GM13976 (cell line): ENCODE measurements around the gene OR4K15.

Source experiments
- DNase-seq: peaks from one replicate; pipeline ENCODE4 v3.0.0; 2012; ENCODE audit warnings: low spot score
- CTCF ChIP-seq: IDR thresholded peaks from 2 replicates; pipeline ENCODE4 v1.5.1; 2012; ENCODE audit warnings: borderline replicate concordance, mild to moderate bottlenecking; ENCODE audit not compliant: insufficient read depth; ENCODE audit errors: extremely low read depth, missing control alignments, control extremely low read depth
- in situ Hi-C: fragments of 300-500 bp; cut with MboI; formaldehyde crosslinking; loops from one replicate; pipeline ENCODE4 v1.12.0; 2022; ENCODE audit warnings: low sequenced_read_pairs, mixed read lengths, inconsistent platforms; ENCODE audit not compliant: unreplicated experiment

OR4K15 gene

DNA sequence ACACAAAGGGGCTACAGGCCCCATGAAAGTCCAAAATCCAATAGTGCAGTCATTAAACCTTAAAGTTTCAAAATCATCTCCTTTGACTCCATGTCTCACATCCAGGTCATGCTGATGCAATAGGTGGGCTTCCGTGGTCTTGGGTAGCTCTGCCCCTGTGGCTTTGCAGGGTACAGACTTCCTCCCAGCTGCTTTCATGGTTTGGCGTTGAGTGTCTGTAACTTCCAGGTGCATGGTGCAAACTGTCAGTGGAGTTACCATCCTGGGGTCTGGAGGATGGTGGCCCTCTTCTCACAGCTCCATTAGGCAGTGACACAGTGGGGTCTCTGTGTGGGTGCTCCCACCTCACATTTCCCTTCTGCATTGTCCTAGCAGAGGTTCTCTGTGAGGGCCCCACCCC, 18.0 kb downstream of the OR4K15 start:
- DNase-seq: no peak
- in situ Hi-C loops: no loop called here
- no peak for TF ChIP-seq CTCF

DNA sequence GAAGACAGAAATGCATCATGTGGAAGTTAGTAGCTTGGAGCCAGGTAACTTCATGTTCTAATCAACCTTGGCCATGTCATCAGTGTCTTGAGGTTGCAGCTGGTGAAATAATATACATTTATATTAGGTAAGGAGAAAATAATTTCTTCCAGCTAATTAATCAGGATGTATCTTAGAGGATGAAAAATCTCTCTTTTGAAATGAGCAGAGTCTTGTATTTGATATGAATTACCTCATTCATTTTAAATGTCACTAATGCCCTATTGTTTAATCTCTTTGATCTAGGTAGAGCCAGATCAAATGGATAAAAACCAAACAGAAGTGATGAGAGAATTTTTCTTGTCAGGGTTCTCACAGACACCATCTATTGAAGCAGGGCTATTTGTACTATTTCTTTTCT, 26.5 kb downstream of the OR4K15 start, which contains the start of gene OR4Q2:
Gene OR4Q2 (plus strand): TSS at position 301 of the 400 bp plus-strand sequence.
- no peak for DNase-seq
- no peak for TF ChIP-seq CTCF
- in situ Hi-C loops: no loop called here

- no peak for TF ChIP-seq CTCF
- in situ Hi-C loops: no loop called here
- DNase-seq: no peak
Measured at GRCh38 chr14:20002319-20002718, 26.9 kb downstream of the OR4K15 start.

DNA sequence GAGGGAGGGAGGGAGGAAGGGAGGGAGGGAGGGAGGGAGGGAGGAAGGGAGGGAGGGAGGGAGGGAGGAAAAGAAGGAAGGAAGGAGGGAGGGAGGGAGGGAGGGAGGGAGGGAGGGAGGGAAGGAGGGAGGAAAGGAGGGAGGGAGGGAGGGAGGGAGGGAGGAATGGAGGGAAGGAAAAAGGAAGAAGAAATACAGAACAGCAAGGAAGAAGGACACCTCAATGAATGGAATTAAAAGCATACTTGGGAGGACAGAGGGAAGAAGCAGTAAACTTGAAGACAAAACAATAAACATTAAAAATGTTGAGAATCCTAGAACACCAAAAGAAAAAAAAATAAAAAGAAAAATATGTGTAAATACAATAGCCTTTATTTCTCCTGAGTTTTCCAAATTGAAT, 32.8 kb downstream of the OR4K15 start:
- no peak for TF ChIP-seq CTCF
- in situ Hi-C loops: no loop called here
- DNase-seq: no peak

DNA sequence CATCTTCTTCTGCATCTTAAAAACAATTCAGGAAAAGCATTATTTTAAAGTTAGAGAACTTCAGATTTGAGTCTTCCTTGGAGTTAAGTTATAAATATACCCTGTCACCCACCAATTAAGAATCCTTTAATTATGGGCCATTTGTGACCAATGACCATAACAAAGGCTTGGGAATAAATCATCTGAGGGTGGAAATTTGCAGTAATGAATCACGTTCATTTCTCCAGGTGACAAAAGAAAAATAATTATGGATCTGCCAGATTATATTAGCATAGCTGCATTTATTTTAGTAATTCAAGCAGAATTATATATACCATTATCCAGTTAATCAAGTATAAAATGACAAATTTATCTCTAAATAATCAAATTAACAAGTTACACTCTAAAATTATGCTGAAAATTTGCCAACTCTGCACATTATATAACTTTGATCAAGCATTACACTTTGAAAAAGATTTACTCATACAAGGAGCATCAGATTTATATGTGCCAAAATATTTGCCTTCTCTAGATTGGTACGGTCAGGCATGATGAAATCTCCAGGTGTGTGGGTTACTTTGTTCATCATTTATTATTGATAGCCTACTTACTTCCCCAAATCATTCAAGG, 44.0 kb downstream of the OR4K15 start, which contains the start of gene OR4K14:
Gene OR4K14 (minus strand): TSS at position 51 of the 609 bp plus-strand sequence. CDS start 4,114 bp downstream, outside the sequence.
- TF ChIP-seq CTCF: no peak
- in situ Hi-C loops: no loop called here
- DNase-seq: no peak
